WTC11 (cell line): ENCODE data around the gene KIAA0408. TPM values are rescaled to one million over a fixed set of nuclear protein-coding genes. Genes with fewer than 3 reads are reported as not detected.

Source experiments
- ATAC-seq: fragments of 200-7000 bp; cut with Tn5 transposase; 2 replicates; pipeline ENCODE4 v1.10.0; 2021; ENCODE audit warnings: mild to moderate bottlenecking, moderate library complexity
- CTCF ChIA-PET: fragments of 300-600 bp; sonication (Branson Sonifier 250); formaldehyde crosslinking; loops from one replicate; lab custom pipeline; 2021; ENCODE audit warnings: antibody characterized with exemption; lab: Charles Lee
- POLR2A ChIA-PET: fragments of 350-600 bp; sonication (Branson Sonifier 250); formaldehyde crosslinking; loops from one replicate; lab custom pipeline; 2021; ENCODE audit warnings: antibody characterized with exemption; lab: Charles Lee
- DNase-seq: peaks from one replicate; pipeline ENCODE4 v3.0.0; 2021; ENCODE audit warnings: low spot score
- H3K27ac Mint-ChIP-seq: 2 replicates; pipeline ENCODE4 v1.8.0; 2021; ENCODE audit warnings: mixed read lengths
- H3K27me3 Mint-ChIP-seq: 2 replicates; pipeline ENCODE4 v1.8.0; 2021; ENCODE audit warnings: low read depth, mild to moderate bottlenecking, moderate library complexity, mixed read lengths
- H3K36me3 Mint-ChIP-seq: 2 replicates; pipeline ENCODE4 v1.8.0; 2021; ENCODE audit warnings: mixed read lengths
- H3K4me1 Mint-ChIP-seq: 2 replicates; pipeline ENCODE4 v1.8.0; 2022; ENCODE audit warnings: mixed read lengths
- H3K4me3 Mint-ChIP-seq: 2 replicates; pipeline ENCODE4 v1.8.0; 2021; ENCODE audit warnings: mild to moderate bottlenecking, moderate library complexity, mixed read lengths
- H3K9me3 Mint-ChIP-seq: 2 replicates; pipeline ENCODE4 v1.8.0; 2021; ENCODE audit warnings: mixed read lengths
- CREM ChIP-seq: sonication (generic); formaldehyde crosslinking; IDR thresholded peaks from 2 replicates; pipeline ENCODE4 v1.8.1; 2022; ENCODE audit warnings: mild to moderate bottlenecking, missing genetic modification reagents, moderate library complexity
- GRHL2 ChIP-seq: fragments of 250-450 bp; sonication (Bioruptor Pico); IDR thresholded peaks from 2 replicates; pipeline ENCODE4 v1.8.0; 2022; ENCODE audit warnings: mild to moderate bottlenecking, moderate library complexity; ENCODE audit not compliant: insufficient replicate concordance, severe bottlenecking
- IRF2 ChIP-seq: sonication (generic); formaldehyde crosslinking; IDR thresholded peaks from 2 replicates; pipeline ENCODE4 v1.8.0; 2022; ENCODE audit warnings: low read depth, missing genetic modification reagents, borderline replicate concordance
- NFE2L1 ChIP-seq: sonication (generic); formaldehyde crosslinking; IDR thresholded peaks from 2 replicates; pipeline ENCODE4 v1.8.1; 2023; ENCODE audit warnings: missing genetic modification reagents
- NR2C2 ChIP-seq: sonication (generic); formaldehyde crosslinking; IDR thresholded peaks from 2 replicates; pipeline ENCODE4 v1.8.0; 2022; ENCODE audit warnings: mild to moderate bottlenecking, missing genetic modification reagents
- RELA ChIP-seq: sonication (generic); formaldehyde crosslinking; IDR thresholded peaks from 2 replicates; pipeline ENCODE4 v1.8.1; 2022; ENCODE audit warnings: missing genetic modification reagents, mild to moderate bottlenecking, borderline replicate concordance
- SOX15 ChIP-seq: fragments of 250-450 bp; sonication (Bioruptor Pico); IDR thresholded peaks from 2 replicates; pipeline ENCODE4 v1.9.0; 2021; ENCODE audit warnings: mild to moderate bottlenecking
- ZNF416 ChIP-seq: fragments of 250-450 bp; sonication (Bioruptor Pico); IDR thresholded peaks from 2 replicates; pipeline ENCODE4 v1.9.0; 2021; ENCODE audit warnings: mild to moderate bottlenecking, inconsistent platforms
- total RNA-seq: library from RNA; stranded (reverse); gene quantifications from 3 replicates; pipeline ENCODE4 v1.2.3, GENCODE V29; 2021
- TF ChIP-seq, protein P1 (sequence below): sonication (generic); formaldehyde crosslinking; IDR thresholded peaks from 2 replicates; pipeline ENCODE4 v1.8.0; 2022; ENCODE audit warnings: mild to moderate bottlenecking, missing genetic modification reagents
- TF ChIP-seq, protein P2 (sequence below): sonication (generic); formaldehyde crosslinking; IDR thresholded peaks from 2 replicates; pipeline ENCODE4 v1.8.1; 2023; ENCODE audit warnings: mild to moderate bottlenecking, missing genetic modification reagents
- TF ChIP-seq, protein P3 (sequence below): fragments of 200-600 bp; IDR thresholded peaks from 2 replicates; pipeline ENCODE4 v1.8.0; 2022; ENCODE audit warnings: antibody characterized with exemption
- TF ChIP-seq, protein P4 (sequence below): sonication (generic); formaldehyde crosslinking; IDR thresholded peaks from 2 replicates; pipeline ENCODE4 v1.8.1; 2023; ENCODE audit warnings: mild to moderate bottlenecking, missing genetic modification reagents
- TF ChIP-seq, protein P5 (sequence below): fragments of 250-450 bp; sonication (Bioruptor Pico); IDR thresholded peaks from 2 replicates; pipeline ENCODE4 v1.9.0; 2021; ENCODE audit warnings: mild to moderate bottlenecking

Gene KIAA0408
- total RNA-seq, 1 experiment from 2014 or later = 12.2 TPM

DNA sequence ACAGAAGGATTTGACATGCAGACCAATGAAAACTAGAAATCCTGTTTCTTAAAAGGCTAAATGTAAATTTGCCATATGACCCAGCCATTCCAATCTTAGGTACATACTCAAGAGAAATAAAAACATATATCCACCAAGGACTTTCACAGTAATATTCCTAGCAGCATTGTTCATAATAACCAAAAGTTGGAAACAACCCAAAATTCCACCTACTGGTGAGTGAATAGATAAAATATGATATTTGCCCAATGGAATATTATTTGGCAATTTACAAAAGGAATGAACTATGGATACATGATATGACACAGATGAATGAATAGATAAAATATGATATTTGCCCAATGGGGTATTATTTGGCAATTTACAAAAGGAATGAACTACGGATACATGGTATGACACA, 37.3 kb upstream of the KIAA0408 start:
- ATAC-seq = no peak
- Mint-ChIP-seq H3K4me3 (no peak overlapping the region), H3K4me1 (no peaks in the 10 kb centered on the region), H3K36me3 (peaks cover 4% of the 10 kb centered on the region), H3K27ac (no peak overlapping the region), H3K9me3 (peaks cover 3% of the 10 kb centered on the region; the same call in 1 of the 2 replicates), H3K27me3 (no peaks in the 10 kb centered on the region)
- DNase-seq = no peak
- ChIA-PET CTCF (interaction anchor here (1.9 kb wide), 1 partner anchor 20 kb away, joined by 10 read pairs; no protein-coding TSS in a partner anchor), POLR2A (no interaction called here)
- no peak for TF ChIP-seq RELA (CRISPR knock-in tag)
- TF ChIP-seq IRF2 (CRISPR knock-in tag) = no peak
- TF ChIP-seq CREM (CRISPR knock-in tag) = no peak
- no peak for TF ChIP-seq SOX15 (CRISPR knock-in tag)
- no peak for TF ChIP-seq NR2C2
- TF ChIP-seq ZNF416 (CRISPR knock-in tag) = no peak

DNA sequence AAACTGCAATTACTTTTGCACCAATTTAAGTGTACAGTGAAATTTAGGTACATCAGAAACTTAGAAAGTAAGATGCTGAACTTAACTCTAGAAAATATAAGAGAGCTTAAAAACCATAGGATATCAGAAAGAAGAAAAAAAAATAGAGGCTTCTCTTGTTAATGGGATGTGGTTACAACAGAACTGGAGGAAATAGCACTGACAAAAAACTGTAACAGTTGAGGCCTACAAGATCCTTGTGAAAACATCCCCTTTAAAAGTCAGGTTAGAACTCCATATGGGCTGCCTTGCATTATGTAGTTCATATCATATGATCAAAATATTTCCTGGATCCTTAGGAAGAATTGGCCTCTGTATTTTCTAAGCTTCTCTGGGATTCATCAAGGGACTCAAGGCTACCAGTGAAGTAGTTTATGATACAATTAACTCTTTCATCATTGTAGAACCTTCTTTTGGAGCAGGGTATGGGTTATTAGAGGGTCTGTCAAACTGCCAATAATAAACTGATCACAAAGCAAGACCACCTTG, 35.1 kb upstream of the KIAA0408 start:
- H3K36me3 Mint-ChIP-seq = peaks cover 23% of the 10 kb centered on the region
- CTCF ChIA-PET = interaction anchor here (3.3 kb wide), 1 partner anchor 22 kb away, joined by 30 read pairs; no protein-coding TSS in a partner anchor
- POLR2A ChIA-PET = interaction anchor here (0.7 kb wide), 1 partner anchor 21 kb away, joined by 3 read pairs; no protein-coding TSS in a partner anchor
- H3K4me3 Mint-ChIP-seq = no peak overlapping the region
- TF ChIP-seq, protein P1, sequence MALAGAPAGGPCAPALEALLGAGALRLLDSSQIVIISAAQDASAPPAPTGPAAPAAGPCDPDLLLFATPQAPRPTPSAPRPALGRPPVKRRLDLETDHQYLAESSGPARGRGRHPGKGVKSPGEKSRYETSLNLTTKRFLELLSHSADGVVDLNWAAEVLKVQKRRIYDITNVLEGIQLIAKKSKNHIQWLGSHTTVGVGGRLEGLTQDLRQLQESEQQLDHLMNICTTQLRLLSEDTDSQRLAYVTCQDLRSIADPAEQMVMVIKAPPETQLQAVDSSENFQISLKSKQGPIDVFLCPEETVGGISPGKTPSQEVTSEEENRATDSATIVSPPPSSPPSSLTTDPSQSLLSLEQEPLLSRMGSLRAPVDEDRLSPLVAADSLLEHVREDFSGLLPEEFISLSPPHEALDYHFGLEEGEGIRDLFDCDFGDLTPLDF (CRISPR knock-in tag) = no peak
- TF ChIP-seq, protein P2, sequence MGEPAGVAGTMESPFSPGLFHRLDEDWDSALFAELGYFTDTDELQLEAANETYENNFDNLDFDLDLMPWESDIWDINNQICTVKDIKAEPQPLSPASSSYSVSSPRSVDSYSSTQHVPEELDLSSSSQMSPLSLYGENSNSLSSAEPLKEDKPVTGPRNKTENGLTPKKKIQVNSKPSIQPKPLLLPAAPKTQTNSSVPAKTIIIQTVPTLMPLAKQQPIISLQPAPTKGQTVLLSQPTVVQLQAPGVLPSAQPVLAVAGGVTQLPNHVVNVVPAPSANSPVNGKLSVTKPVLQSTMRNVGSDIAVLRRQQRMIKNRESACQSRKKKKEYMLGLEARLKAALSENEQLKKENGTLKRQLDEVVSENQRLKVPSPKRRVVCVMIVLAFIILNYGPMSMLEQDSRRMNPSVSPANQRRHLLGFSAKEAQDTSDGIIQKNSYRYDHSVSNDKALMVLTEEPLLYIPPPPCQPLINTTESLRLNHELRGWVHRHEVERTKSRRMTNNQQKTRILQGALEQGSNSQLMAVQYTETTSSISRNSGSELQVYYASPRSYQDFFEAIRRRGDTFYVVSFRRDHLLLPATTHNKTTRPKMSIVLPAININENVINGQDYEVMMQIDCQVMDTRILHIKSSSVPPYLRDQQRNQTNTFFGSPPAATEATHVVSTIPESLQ (CRISPR knock-in tag) = no peak
- TF ChIP-seq, protein P3, sequence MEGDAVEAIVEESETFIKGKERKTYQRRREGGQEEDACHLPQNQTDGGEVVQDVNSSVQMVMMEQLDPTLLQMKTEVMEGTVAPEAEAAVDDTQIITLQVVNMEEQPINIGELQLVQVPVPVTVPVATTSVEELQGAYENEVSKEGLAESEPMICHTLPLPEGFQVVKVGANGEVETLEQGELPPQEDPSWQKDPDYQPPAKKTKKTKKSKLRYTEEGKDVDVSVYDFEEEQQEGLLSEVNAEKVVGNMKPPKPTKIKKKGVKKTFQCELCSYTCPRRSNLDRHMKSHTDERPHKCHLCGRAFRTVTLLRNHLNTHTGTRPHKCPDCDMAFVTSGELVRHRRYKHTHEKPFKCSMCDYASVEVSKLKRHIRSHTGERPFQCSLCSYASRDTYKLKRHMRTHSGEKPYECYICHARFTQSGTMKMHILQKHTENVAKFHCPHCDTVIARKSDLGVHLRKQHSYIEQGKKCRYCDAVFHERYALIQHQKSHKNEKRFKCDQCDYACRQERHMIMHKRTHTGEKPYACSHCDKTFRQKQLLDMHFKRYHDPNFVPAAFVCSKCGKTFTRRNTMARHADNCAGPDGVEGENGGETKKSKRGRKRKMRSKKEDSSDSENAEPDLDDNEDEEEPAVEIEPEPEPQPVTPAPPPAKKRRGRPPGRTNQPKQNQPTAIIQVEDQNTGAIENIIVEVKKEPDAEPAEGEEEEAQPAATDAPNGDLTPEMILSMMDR = no peak
- TF ChIP-seq GRHL2 (CRISPR knock-in tag) (no peak), NFE2L1 (CRISPR knock-in tag) (no peak)
- TF ChIP-seq, protein P4, sequence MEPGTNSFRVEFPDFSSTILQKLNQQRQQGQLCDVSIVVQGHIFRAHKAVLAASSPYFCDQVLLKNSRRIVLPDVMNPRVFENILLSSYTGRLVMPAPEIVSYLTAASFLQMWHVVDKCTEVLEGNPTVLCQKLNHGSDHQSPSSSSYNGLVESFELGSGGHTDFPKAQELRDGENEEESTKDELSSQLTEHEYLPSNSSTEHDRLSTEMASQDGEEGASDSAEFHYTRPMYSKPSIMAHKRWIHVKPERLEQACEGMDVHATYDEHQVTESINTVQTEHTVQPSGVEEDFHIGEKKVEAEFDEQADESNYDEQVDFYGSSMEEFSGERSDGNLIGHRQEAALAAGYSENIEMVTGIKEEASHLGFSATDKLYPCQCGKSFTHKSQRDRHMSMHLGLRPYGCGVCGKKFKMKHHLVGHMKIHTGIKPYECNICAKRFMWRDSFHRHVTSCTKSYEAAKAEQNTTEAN (CRISPR knock-in tag) = no peak
- TF ChIP-seq, protein P5, sequence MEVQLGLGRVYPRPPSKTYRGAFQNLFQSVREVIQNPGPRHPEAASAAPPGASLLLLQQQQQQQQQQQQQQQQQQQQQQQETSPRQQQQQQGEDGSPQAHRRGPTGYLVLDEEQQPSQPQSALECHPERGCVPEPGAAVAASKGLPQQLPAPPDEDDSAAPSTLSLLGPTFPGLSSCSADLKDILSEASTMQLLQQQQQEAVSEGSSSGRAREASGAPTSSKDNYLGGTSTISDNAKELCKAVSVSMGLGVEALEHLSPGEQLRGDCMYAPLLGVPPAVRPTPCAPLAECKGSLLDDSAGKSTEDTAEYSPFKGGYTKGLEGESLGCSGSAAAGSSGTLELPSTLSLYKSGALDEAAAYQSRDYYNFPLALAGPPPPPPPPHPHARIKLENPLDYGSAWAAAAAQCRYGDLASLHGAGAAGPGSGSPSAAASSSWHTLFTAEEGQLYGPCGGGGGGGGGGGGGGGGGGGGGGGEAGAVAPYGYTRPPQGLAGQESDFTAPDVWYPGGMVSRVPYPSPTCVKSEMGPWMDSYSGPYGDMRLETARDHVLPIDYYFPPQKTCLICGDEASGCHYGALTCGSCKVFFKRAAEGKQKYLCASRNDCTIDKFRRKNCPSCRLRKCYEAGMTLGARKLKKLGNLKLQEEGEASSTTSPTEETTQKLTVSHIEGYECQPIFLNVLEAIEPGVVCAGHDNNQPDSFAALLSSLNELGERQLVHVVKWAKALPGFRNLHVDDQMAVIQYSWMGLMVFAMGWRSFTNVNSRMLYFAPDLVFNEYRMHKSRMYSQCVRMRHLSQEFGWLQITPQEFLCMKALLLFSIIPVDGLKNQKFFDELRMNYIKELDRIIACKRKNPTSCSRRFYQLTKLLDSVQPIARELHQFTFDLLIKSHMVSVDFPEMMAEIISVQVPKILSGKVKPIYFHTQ (CRISPR knock-in tag) = no peak
- no peaks in the 10 kb centered on the region for H3K4me1 Mint-ChIP-seq
- peaks cover 13% of the 10 kb centered on the region for H3K9me3 Mint-ChIP-seq
- H3K27ac Mint-ChIP-seq = no peak overlapping the region
- no peaks in the 10 kb centered on the region for H3K27me3 Mint-ChIP-seq
- ATAC-seq (no peak), DNase-seq (no peak)
